Choroid plexus epithelial cell (primary cell): ENCODE results near the gene SGPL1.
A peak's percentile ranks its signal among the peaks of the same experiment; 100 is the strongest.

Source experiments
- DNase-seq: peaks from one replicate; pipeline ENCODE4 v3.0.0-alpha.2; 2010; ENCODE audit warnings: low read depth
- H3K4me3 ChIP-seq: 2 replicates; pipeline ENCODE4 v1.5.1; 2011; ENCODE audit warnings: low read depth, mild to moderate bottlenecking, control low read depth, low read length, moderate library complexity
- CTCF ChIP-seq: conservative IDR thresholded peaks from 2 replicates; pipeline ENCODE4 v1.5.1; 2011; ENCODE audit warnings: low read depth, mild to moderate bottlenecking, control low read depth, inconsistent platforms, low read length, moderate library complexity

Gene SGPL1

GRCh38 chr10:70913191-70913892 lies 97.6 kb downstream of the SGPL1 start:
- DNase-seq: peak; percentile 13
- TF ChIP-seq CTCF: no peak
- no peak overlapping the region for H3K4me3 ChIP-seq

- no peak for TF ChIP-seq CTCF
- no peak overlapping the region for H3K4me3 ChIP-seq
- no peak for DNase-seq
Measured at GRCh38 chr10:70913893-70914240, 98.1 kb downstream of the SGPL1 start.

- TF ChIP-seq CTCF: no peak
- no peak overlapping the region for H3K4me3 ChIP-seq
- DNase-seq: no peak
Measured at GRCh38 chr10:70914316-70914864, 98.6 kb downstream of the SGPL1 start.

GRCh38 chr10:70915206-70915605 lies 99.5 kb downstream of the SGPL1 start:
- no peak overlapping the region for H3K4me3 ChIP-seq
- DNase-seq: no peak
- TF ChIP-seq CTCF: no peak

- no peak for DNase-seq
- TF ChIP-seq CTCF: no peak
- no peak overlapping the region for H3K4me3 ChIP-seq
Measured at GRCh38 chr10:70915806-70916205, 100.1 kb downstream of the SGPL1 start.

GRCh38 chr10:70916241-70916640 lies 100.5 kb downstream of the SGPL1 start:
- no peak for DNase-seq
- TF ChIP-seq CTCF: no peak
- no peak overlapping the region for H3K4me3 ChIP-seq

- H3K4me3 ChIP-seq: no peak overlapping the region
- no peak for TF ChIP-seq CTCF
Measured at GRCh38 chr10:70917226-70917625, 101.5 kb downstream of the SGPL1 start.

More at GRCh38 chr10:70917226-70917625, 101.5 kb downstream of the SGPL1 start:
- DNase-seq: no peak
